GM21447 (cell line): ENCODE results near the gene C10orf71.

Source experiments
- ATAC-seq: cut with Tn5 transposase; IDR thresholded peaks from one replicate; pipeline ENCODE4 v1.9.1; 2021; ENCODE audit not compliant: unreplicated experiment

Gene C10orf71

DNA sequence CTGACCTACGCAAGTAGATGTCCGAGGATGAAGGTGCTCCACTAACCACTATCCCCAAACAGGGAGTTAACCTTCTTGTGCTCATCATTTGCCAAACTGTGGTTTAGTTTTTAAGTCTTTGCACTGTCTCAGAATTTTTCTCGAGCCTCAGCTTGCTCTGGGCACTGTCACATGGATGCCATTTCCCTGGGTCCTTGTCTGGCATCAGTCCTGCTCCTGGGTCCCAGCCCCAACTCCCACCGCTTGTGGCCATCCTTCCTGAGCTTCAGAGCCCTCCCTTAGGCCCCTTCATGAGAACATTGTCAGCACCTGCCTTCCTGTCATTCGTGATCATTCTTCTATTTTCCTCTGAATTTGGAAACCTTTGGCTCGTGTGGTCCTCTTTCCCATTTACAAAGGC, 33.8 kb downstream of the C10orf71 start:
- no peak for ATAC-seq

DNA sequence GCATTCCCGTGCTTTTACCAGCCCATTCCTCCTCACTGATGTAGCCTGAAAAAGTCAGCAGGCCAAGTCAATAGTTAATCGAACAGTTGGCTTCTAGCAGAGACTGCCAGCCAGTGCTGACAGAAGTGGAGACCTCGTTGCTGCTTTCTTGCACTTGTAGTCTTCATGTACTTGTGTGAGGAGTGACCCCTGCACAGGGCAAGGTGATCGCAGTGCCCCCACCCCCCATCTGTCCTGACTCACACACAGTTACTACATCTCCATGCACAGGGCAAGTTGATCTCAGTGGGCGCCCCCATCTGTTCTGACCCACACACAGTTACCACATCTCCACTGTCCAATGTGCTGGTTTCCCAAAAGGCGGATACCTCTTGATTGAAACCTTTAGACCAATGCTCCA, 34.2 kb downstream of the C10orf71 start:
- ATAC-seq, result no peak

GRCh38 chr10:49334964-49335363, 36.0 kb downstream of the C10orf71 start:
- ATAC-seq, result no peak

GRCh38 chr10:49335364-49335972, 36.5 kb downstream of the C10orf71 start:
- no peak for ATAC-seq

DNA sequence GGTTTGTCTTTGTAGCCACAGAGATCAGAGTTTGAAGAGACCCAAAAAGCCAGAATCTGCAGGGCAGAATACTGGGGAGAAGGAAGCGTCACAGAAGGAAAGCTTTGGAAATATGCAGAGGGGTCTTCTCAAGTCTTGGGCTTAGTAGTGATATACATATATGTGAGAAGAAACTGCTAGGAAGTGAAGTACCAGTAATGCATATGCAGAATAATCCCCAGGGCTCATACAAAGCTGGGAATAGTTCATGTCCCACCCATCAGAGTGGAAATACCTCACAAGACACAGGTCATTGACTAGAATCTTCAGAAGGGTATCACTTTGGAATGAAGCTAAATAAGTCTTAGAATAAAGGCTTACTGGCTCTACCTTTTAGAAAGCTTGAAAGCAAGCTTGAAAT, 39.6 kb downstream of the C10orf71 start:
- no peak for ATAC-seq

DNA sequence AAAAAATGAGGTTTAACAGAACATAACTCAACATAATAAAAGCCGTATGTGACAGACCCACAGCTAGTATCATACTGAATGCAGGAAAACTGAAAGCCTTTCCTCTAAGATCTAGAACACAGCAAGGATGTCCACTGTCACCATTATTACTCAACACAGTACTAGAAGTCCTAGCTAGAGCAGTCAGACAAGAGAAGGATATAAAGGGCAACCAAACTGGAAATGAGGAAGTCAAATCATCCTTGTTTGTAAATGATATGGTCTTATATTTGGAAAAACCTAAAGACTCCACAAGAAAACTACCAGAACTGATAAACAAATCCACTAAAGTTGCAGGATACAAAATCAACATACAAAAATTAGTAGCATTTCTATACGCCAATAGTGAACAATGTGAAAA, 45.9 kb downstream of the C10orf71 start:
- ATAC-seq, result no peak

DNA sequence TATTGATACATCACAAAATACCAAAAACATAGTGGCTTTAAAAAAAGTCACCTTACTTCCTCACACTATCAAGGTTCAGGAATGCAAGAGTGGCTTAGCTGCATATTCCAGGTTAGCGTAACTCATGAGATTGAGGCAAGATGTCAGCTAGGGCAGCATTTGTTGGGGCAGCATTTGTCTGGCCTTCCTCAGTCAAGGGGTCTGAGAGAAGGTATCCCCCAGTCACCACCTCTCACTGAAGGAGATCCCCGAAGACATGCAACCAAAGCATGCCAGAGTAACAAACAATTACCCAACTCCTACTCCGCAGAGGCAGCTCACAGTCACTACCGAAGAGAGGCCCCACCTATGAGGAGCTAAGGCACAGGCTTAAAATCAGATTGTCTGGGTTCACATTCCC, 48.4 kb downstream of the C10orf71 start:
- no peak for ATAC-seq

- ATAC-seq, result no peak
Observed at GRCh38 chr10:49347827-49348226, 48.9 kb downstream of the C10orf71 start.

GRCh38 chr10:49348593-49348992, 49.6 kb downstream of the C10orf71 start:
- no peak for ATAC-seq

- ATAC-seq, result no peak
Observed at GRCh38 chr10:49349390-49349789, 50.4 kb downstream of the C10orf71 start.

- no peak for ATAC-seq
Observed at GRCh38 chr10:49350138-49350537, 51.2 kb downstream of the C10orf71 start.

DNA sequence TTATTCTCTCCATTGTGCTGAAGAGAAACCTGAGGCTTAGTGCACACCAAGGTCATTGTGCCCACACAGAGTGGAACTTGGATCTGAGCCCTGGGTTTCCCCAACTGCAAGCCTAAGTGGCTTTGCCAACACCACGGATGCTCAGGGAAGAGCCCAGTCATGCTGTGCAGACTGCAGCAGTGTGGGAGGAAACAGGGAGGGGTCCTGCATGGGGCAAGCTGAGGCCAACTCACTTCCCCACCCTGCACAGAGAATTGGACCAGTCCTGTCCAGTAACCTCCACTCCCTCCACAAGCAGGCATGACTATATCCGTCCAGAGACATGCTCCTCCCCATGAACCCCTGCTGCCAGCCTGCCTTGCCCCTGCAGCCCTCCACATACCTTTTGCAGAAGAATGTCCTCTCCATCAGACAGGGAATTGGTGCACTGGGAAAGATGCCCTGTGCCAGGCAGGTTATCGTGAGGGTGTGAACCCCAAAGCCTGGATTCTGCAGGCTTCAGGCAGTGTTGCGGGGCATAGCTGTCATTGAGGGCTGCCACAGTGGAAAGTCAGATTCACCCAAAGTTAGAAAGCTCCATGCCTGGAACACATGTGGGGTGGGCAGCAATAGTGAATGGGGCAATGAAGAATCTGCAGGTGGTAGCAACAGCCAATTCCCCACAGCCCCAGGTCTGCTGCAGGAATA, 52.0 kb downstream of the C10orf71 start:
- no peak for ATAC-seq

GRCh38 chr10:49351669-49352068, 52.7 kb downstream of the C10orf71 start:
- ATAC-seq, result no peak

DNA sequence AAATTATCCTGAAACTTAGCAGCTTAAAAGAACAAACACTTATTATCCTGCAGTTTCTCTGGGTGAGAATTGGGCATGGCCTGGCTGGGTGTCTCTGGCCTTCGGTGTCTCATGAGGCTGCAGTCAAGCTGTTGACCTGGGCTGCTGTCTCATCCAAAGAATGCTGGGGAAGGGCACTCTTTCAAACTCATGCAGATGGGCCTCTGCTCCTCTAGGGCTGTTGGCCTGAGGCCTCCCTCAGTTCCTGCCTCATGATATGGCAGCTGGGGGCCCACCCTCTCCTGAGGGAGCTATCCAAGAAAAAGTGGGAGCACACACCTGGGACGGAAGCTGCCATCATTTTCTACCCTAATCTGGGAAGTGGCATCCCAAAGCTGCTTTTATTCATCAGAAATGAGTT, 53.4 kb downstream of the C10orf71 start:
- no peak for ATAC-seq

DNA sequence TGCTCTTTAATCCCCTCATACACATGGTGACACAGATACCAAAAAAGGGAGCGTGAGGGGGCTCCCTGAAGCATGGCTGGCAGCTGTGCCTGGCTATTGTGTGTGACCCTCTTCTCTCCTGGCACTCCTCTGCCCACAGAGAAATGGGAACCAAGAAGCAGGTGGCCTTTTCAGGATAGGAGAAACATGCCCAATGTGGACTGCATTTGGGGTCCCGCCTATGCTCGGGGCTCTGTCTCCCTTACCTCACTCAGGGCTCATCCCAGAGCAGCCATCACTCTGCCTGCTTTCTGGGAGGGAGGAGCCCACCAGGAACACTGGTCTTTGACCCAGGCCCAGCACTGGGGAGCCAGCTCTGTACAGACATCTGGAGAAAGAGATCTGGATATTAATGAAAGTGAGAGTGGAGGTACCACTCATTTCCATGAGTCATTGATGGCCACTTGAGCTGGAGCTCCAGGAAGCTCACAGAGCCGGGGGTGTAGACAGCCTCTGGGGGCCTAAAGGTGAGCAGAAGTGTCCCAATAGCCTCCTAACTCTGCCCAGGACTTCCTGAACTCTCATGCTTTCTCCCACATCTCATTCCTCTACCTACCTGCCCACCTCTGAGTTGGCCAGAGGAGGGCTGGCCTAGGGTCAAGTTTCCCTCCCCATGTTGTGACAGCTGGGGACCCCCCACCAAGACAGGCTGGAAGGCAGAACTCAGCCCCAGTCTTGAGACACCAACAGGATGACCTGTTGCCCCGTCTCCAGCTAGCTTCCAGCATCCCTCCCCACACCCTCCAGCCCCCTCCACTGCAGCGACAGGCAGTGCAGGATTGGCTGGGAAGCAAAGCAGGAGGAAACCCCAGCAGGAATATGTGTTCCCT, 54.3 kb downstream of the C10orf71 start:
- no peak for ATAC-seq

GRCh38 chr10:49353895-49354566, 55.1 kb downstream of the C10orf71 start:
- ATAC-seq, result no peak

- no peak for ATAC-seq
Observed at GRCh38 chr10:49354593-49354992, 55.6 kb downstream of the C10orf71 start.

GRCh38 chr10:49355221-49355620, 56.3 kb downstream of the C10orf71 start:
- ATAC-seq, result no peak

DNA sequence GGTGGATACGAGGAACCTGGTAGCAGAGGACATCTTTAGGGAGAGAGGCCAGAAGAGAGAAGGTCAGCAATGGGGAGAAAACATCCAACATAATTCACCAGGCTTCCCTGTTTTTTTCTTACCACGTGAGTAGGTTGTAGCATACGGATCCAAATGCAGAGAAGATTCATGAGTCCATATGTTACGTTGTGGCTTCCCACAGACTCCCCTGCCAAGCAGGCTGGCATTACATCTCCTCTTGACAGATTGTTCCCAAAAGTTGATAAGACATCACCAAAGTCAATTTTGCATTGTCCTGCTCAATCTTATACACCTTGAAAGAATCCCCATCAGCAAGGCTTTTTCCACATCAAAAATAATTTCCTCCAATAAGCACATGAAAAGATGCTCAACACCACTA, 57.2 kb downstream of the C10orf71 start:
- no peak for ATAC-seq

GRCh38 chr10:49356944-49357343, 58.0 kb downstream of the C10orf71 start:
- ATAC-seq, result no peak

- no peak for ATAC-seq
Observed at GRCh38 chr10:49357910-49358309, 58.9 kb downstream of the C10orf71 start.
